IMR-90 (cell line): ENCODE data around the gene VIPR2. TPM values are rescaled to one million over a fixed set of nuclear protein-coding genes. Genes with fewer than 3 reads are reported as not detected.
"Not testable (repeated sequence)": the region's sequence is repeated elsewhere in the genome, so short reads cannot be mapped to it uniquely, and the experiment has no call there.

Experiments used
- ATAC-seq: fragments of 200-7000 bp; cut with Tn5 transposase; 2 replicates; pipeline ENCODE4 v1.9.1; 2020; ENCODE audit warnings: low read depth, mild to moderate bottlenecking, moderate library complexity
- BruUV-seq: library from RNA; stranded (reverse); fragments of 400-500 nt; replicated peaks from 2 replicates; lab custom pipeline; 2021; lab: Mats Ljungman, UMichigan
- CTCF ChIA-PET: fragments of 300-600 bp; formaldehyde crosslinking; extraction: SDS; loops from one replicate; lab custom pipeline; 2021; ENCODE audit warnings: antibody characterized with exemption; lab: Yijun Ruan, JAX
- POLR2A ChIA-PET: fragments of 300-600 bp; sonication (Branson Sonifier 250); formaldehyde crosslinking; loops from one replicate; lab custom pipeline; 2022; ENCODE audit warnings: antibody characterized with exemption; ENCODE audit not compliant: unreplicated experiment; lab: Charles Lee
- DNase-seq: peaks from one replicate; pipeline ENCODE4 v3.0.0; 2013
- H2AFZ ChIP-seq: replicated peaks from 2 replicates; pipeline ENCODE3; 2013; ENCODE audit warnings: low read length, mild to moderate bottlenecking; ENCODE audit not compliant: poor library complexity
- H2AK5ac ChIP-seq: 2 replicates; pipeline ENCODE4 v1.6.1; 2013; ENCODE audit warnings: low read depth, low read length, inconsistent platforms
- H2AK9ac ChIP-seq: replicated peaks from 2 replicates; pipeline ENCODE3; 2013; ENCODE audit warnings: mild to moderate bottlenecking, low read depth, low read length, moderate library complexity; ENCODE audit not compliant: poor library complexity
- H2BK120ac ChIP-seq: 2 replicates; pipeline ENCODE4 v1.6.1; 2013; ENCODE audit warnings: low read depth, low read length, inconsistent platforms
- H2BK15ac ChIP-seq: 3 replicates; pipeline ENCODE4 v1.6.1; 2013; ENCODE audit warnings: low read depth, low read length, inconsistent platforms
- H2BK20ac ChIP-seq: 2 replicates; pipeline ENCODE4 v1.6.1; 2013; ENCODE audit warnings: low read depth, mild to moderate bottlenecking, inconsistent platforms, low read length, moderate library complexity
- H2BK5ac ChIP-seq: 2 replicates; pipeline ENCODE4 v1.6.1; 2013; ENCODE audit warnings: mild to moderate bottlenecking, low read depth, low read length, inconsistent platforms; ENCODE audit not compliant: poor library complexity, severe bottlenecking
- H3K14ac ChIP-seq: replicated peaks from 2 replicates; pipeline ENCODE4 v1.6.1; 2013; ENCODE audit warnings: low read depth, low read length, inconsistent platforms
- H3K18ac ChIP-seq: 2 replicates; pipeline ENCODE4 v1.6.1; 2013; ENCODE audit warnings: low read depth, low read length, control low read depth
- H3K23ac ChIP-seq: 2 replicates; pipeline ENCODE4 v1.6.1; 2013; ENCODE audit warnings: low read depth, low read length, inconsistent platforms
- H3K27ac ChIP-seq: 2 replicates; pipeline ENCODE4 v1.5.1; 2013; ENCODE audit warnings: mild to moderate bottlenecking, control low read depth, low read length; ENCODE audit not compliant: insufficient read depth
- H3K27me3 ChIP-seq: 2 replicates; pipeline ENCODE4 v1.6.1; 2013; ENCODE audit warnings: low read length; ENCODE audit not compliant: control insufficient read depth, insufficient read depth
- H3K36me3 ChIP-seq: 2 replicates; pipeline ENCODE4 v1.6.1; 2013; ENCODE audit warnings: low read length, mixed read lengths; ENCODE audit not compliant: control insufficient read depth, insufficient read depth
- H3K4ac ChIP-seq: 2 replicates; pipeline ENCODE4 v1.6.1; 2013; ENCODE audit warnings: low read depth, low read length, inconsistent platforms
- H3K4me1 ChIP-seq: 2 replicates; pipeline ENCODE4 v1.6.1; 2013; ENCODE audit warnings: low read length, mixed read lengths; ENCODE audit not compliant: control insufficient read depth, insufficient read depth
- H3K4me2 ChIP-seq: 2 replicates; pipeline ENCODE4 v1.6.1; 2013; ENCODE audit warnings: low read depth, mild to moderate bottlenecking, control low read depth, low read length, moderate library complexity
- H3K4me3 ChIP-seq: 2 replicates; pipeline ENCODE4 v1.5.1; 2013; ENCODE audit warnings: low read depth, mild to moderate bottlenecking, control low read depth, low read length, moderate library complexity; ENCODE audit not compliant: insufficient read depth
- H3K56ac ChIP-seq: 2 replicates; pipeline ENCODE4 v1.6.1; 2013; ENCODE audit warnings: low read length, inconsistent platforms; ENCODE audit not compliant: insufficient read depth; ENCODE audit errors: extremely low read depth
- H3K79me1 ChIP-seq, 2 experiments: 2 replicates each; pipeline ENCODE4 v1.6.1; 2013; ENCODE audit warnings: low read length in 2 of 2, inconsistent platforms in 1 of 2, low read depth in 1 of 2
- H3K9ac ChIP-seq: 2 replicates; pipeline ENCODE4 v1.6.1; 2013; ENCODE audit warnings: low read depth, low read length, control low read depth
- H3K9me1 ChIP-seq: 2 replicates; pipeline ENCODE4 v1.6.1; 2013; ENCODE audit warnings: low read length, inconsistent platforms; ENCODE audit not compliant: insufficient read depth
- H3K9me3 ChIP-seq: 2 replicates; pipeline ENCODE4 v1.6.1; 2013; ENCODE audit warnings: low read length; ENCODE audit not compliant: control insufficient read depth, insufficient read depth
- H4K20me1 ChIP-seq: 2 replicates; pipeline ENCODE4 v1.6.1; 2013; ENCODE audit warnings: low read length, inconsistent platforms; ENCODE audit not compliant: insufficient read depth
- H4K5ac ChIP-seq: 2 replicates; pipeline ENCODE4 v1.6.1; 2013; ENCODE audit warnings: mild to moderate bottlenecking, low read depth, low read length, control low read depth
- H4K8ac ChIP-seq, 2 experiments: 2 replicates each; pipeline ENCODE4 v1.6.1; 2013; ENCODE audit warnings: low read depth in 2 of 2, low read length in 2 of 2, control low read depth in 1 of 2, inconsistent platforms in 1 of 2
- H4K91ac ChIP-seq: 2 replicates; pipeline ENCODE4 v1.6.1; 2013; ENCODE audit warnings: low read depth, low read length, inconsistent platforms; ENCODE audit not compliant: insufficient read depth
- MAFK ChIP-seq: IDR thresholded peaks from 2 replicates; pipeline ENCODE4 v1.6.1; 2012; ENCODE audit warnings: low read depth, low read length, improper control_type of control experiment
- SMC3 ChIP-seq: fragments of 150-350 bp; IDR thresholded peaks from 2 replicates; pipeline ENCODE4 v1.6.1; 2016; ENCODE audit warnings: low read depth, mild to moderate bottlenecking, antibody characterized with exemption, low read length, moderate library complexity
- WGBS, 2 experiments: methylation state at CpG; one replicate each; pipeline versions ENCODE4 v1.1.5 to v1.1.7; 2013; ENCODE audit warnings: missing lambda C conversion rate in 2 of 2; ENCODE audit not compliant: insufficient read length in 1 of 2; ENCODE audit errors: extremely low coverage in 2 of 2; 5-methylcytosine and 5-hydroxymethylcytosine counted together
- dilution Hi-C: fragments of 300-500 bp; cut with HindIII; formaldehyde crosslinking; loops from one replicate; pipeline ENCODE4 v1.14.3; 2018; ENCODE audit warnings: low sequenced_read_pairs; ENCODE audit not compliant: unreplicated experiment
- in situ Hi-C: fragments of 300-500 bp; cut with MboI; formaldehyde crosslinking; loops from 3 replicates; pipeline ENCODE4 v1.14.3; 2019; ENCODE audit warnings: low sequenced_read_pairs, inconsistent platforms, mixed read lengths
- intact Hi-C: fragments of 100-400 bp; cut with micrococcal nuclease; formaldehyde crosslinking; loops from 2 replicates; pipeline ENCODE4 v1.10.0; 2022
- polyA plus RNA-seq, 3 experiments: library from polyadenylated mRNA; depleted of rRNA; stranded (reverse); fragments of >200 nt; gene quantifications; 2 replicates each; pipeline ENCODE4 v1.2.3, GENCODE V29; 2012; ENCODE audit warnings: low replicate concordance in 1 of 3
- total RNA-seq: library from RNA; depleted of rRNA; stranded (reverse); fragments of >200 nt; gene quantifications from 2 replicates; pipeline ENCODE4 v1.2.3, GENCODE V29; 2012

The VIPR2 gene
- total and polyA plus RNA-seq, 2 of the 4 experiments (the other 2 are of a cell fraction): not detected

- in situ Hi-C loops (no loop called here), intact Hi-C loops (no loop called here), dilution Hi-C loops (no loop called here)
- Histone ChIP-seq H2AFZ (no peak overlapping the region), H3K79me1 (no peaks in the 10 kb centered on the region), H4K8ac (no peak overlapping the region), H3K9ac (no peak overlapping the region), H3K27me3 (no peaks in the 10 kb centered on the region), H3K4me2 (no peak overlapping the region), H3K18ac (no peak overlapping the region), H3K23ac (no peak overlapping the region), H3K9me1 (no peaks in the 10 kb centered on the region), H4K5ac (no peak overlapping the region), H3K27ac (no peak overlapping the region), H3K56ac (no peak overlapping the region), H4K91ac (no peak overlapping the region), H2AK9ac (no peak overlapping the region), H3K4me1 (no peaks in the 10 kb centered on the region), H3K14ac (no peak overlapping the region), H2BK120ac (no peak overlapping the region), H2AK5ac (no peak overlapping the region), H3K4me3 (no peak overlapping the region), H2BK15ac (no peak overlapping the region), H3K36me3 (no peaks in the 10 kb centered on the region), H3K9me3 (peaks cover 30% of the 10 kb centered on the region), H3K4ac (no peak overlapping the region), H2BK20ac (no peak overlapping the region), H2BK5ac (no peak overlapping the region), H4K20me1 (no peaks in the 10 kb centered on the region)
- TF ChIP-seq SMC3 (no peak), MAFK (peak; percentile 21; the same call in 1 of the 2 replicates)
- ChIA-PET POLR2A (no interaction called here), CTCF (no interaction called here)
- DNase-seq (no peak), ATAC-seq (no peak)
- no TSS peak for BruUV-seq
- no CpG with 5 or more reads among the region's 9 CpGs for WGBS, 2 experiments
These were observed 19.3 kb downstream of the VIPR2 start for GRCh38 chr7:159125104-159125954.

- H4K5ac ChIP-seq, H3K4me1 ChIP-seq, H3K4me3 ChIP-seq, H3K27ac ChIP-seq, H3K23ac ChIP-seq, H2AK9ac ChIP-seq, H3K14ac ChIP-seq, H3K18ac ChIP-seq, H3K79me1 ChIP-seq, H3K27me3 ChIP-seq, H3K9me1 ChIP-seq, H2BK15ac ChIP-seq, H3K4me2 ChIP-seq, H2AK5ac ChIP-seq, H4K8ac ChIP-seq, H4K20me1 ChIP-seq, H4K91ac ChIP-seq, intact Hi-C loops, H2BK20ac ChIP-seq, ATAC-seq, in situ Hi-C loops, dilution Hi-C loops, BruUV-seq, DNase-seq, H3K9ac ChIP-seq, CTCF ChIA-PET, H2AFZ ChIP-seq, H2BK5ac ChIP-seq, H3K56ac ChIP-seq, H3K36me3 ChIP-seq, H2BK120ac ChIP-seq, H3K4ac ChIP-seq: not testable (repeated sequence)
- no CpG with 5 or more reads among the region's 1 CpG for WGBS, 2 experiments
- peaks cover 32% of the 10 kb centered on the region for H3K9me3 ChIP-seq
- POLR2A ChIA-PET: interaction anchor here (0.5 kb wide), 1 partner anchor 17 kb away, joined by 6 read pairs; no protein-coding TSS in a partner anchor
These were observed 20.9 kb downstream of the VIPR2 start for GRCh38 chr7:159123793-159124192.
